ENCODE results near the gene KCNK5. TPM values are rescaled to one million over a fixed set of nuclear protein-coding genes. Genes with fewer than 3 reads are reported as not detected.

KCNK5 gene
- total RNA-seq, 2 donors from 2014 or later, result 29.8 to 32.2 TPM

GRCh38 chr6:39181826-39182225, 47.4 kb downstream of the KCNK5 start:
- peaks cover 9% of the 10 kb centered on the region for H3K9me3 ChIP-seq (ENCODE audit: control insufficient read depth, low read length)
- H3K27ac ChIP-seq (ENCODE audit: low read depth, low read length), result no peak overlapping the region
- no peaks in the 10 kb centered on the region for H3K27me3 ChIP-seq (ENCODE audit: control insufficient read depth, insufficient read depth, low read length, poor library complexity, severe bottlenecking)
- peaks cover 11% of the 10 kb centered on the region for H3K4me1 Mint-ChIP-seq
- no peaks in the 10 kb centered on the region for H3K36me3 ChIP-seq (ENCODE audit: control insufficient read depth, insufficient read depth, low read length)
- peaks cover 27% of the 10 kb centered on the region for H3K36me3 Mint-ChIP-seq (ENCODE audit: low read depth)
- no peak overlapping the region for H3K9ac ChIP-seq (ENCODE audit: extremely low read depth, low read length, poor library complexity, severe bottlenecking)
- 93 to 100% methylated on average over 1 to 4 of the region's 4 CpGs for WGBS, 2 experiments (ENCODE audit: insufficient coverage in 1 of 2, insufficient read length in 1 of 2)
- no peak overlapping the region for H3K4me3 ChIP-seq (ENCODE audit: low read length)
- peaks cover 11% of the 10 kb centered on the region for H3K9me3 Mint-ChIP-seq
- no peak overlapping the region for H3K4me3 Mint-ChIP-seq
- no peaks in the 10 kb centered on the region for H3K27me3 Mint-ChIP-seq (ENCODE audit: insufficient read depth)
- H3K27ac Mint-ChIP-seq, result no peak overlapping the region
- TF ChIP-seq, protein P1, sequence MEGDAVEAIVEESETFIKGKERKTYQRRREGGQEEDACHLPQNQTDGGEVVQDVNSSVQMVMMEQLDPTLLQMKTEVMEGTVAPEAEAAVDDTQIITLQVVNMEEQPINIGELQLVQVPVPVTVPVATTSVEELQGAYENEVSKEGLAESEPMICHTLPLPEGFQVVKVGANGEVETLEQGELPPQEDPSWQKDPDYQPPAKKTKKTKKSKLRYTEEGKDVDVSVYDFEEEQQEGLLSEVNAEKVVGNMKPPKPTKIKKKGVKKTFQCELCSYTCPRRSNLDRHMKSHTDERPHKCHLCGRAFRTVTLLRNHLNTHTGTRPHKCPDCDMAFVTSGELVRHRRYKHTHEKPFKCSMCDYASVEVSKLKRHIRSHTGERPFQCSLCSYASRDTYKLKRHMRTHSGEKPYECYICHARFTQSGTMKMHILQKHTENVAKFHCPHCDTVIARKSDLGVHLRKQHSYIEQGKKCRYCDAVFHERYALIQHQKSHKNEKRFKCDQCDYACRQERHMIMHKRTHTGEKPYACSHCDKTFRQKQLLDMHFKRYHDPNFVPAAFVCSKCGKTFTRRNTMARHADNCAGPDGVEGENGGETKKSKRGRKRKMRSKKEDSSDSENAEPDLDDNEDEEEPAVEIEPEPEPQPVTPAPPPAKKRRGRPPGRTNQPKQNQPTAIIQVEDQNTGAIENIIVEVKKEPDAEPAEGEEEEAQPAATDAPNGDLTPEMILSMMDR (conservative IDR thresholded peaks at IDR 0.05), result no peak
- no peaks in the 10 kb centered on the region for H3K4me1 ChIP-seq (ENCODE audit: control insufficient read depth, insufficient read depth, low read length)
- DNase-seq, result no peak

DNA sequence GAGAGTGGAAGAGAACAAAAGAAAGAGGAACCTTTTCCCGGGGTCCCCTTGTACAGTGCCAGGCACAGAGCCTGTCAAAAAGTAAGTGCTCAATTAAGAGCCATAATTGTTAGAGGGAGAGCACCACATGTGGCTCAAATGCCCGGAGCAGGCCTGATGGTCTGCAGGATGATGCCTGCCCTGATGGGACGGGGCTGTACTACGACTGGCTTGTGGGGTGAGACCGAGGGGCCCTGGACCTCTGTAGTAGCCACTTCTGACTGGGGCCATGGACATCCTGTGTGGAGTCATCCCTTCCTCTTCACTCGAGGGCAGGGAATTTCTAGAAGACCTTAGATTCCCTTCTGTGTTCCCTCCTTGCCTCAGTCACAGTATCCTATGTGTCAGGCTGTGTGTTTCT, 47.9 kb downstream of the KCNK5 start:
- Histone ChIP-seq H3K9me3 (ENCODE audit: control insufficient read depth, low read length) (peaks cover 11% of the 10 kb centered on the region), H3K27me3 (ENCODE audit: control insufficient read depth, insufficient read depth, low read length, poor library complexity, severe bottlenecking) (no peaks in the 10 kb centered on the region), H3K4me3 (ENCODE audit: low read length) (no peak overlapping the region), H3K4me1 (ENCODE audit: control insufficient read depth, insufficient read depth, low read length) (no peaks in the 10 kb centered on the region), H3K36me3 (ENCODE audit: control insufficient read depth, insufficient read depth, low read length) (no peaks in the 10 kb centered on the region), H3K9ac (ENCODE audit: extremely low read depth, low read length, poor library complexity, severe bottlenecking) (no peak overlapping the region), H3K27ac (ENCODE audit: low read depth, low read length) (no peak overlapping the region)
- TF ChIP-seq, protein P1 (conservative IDR thresholded peaks at IDR 0.05), result no peak
- H3K9me3 Mint-ChIP-seq, result peaks cover 12% of the 10 kb centered on the region
- H3K27me3 Mint-ChIP-seq (ENCODE audit: insufficient read depth), result no peaks in the 10 kb centered on the region
- WGBS, 2 experiments (ENCODE audit: insufficient coverage in 1 of 2, insufficient read length in 1 of 2), result 90 to 91% methylated on average over 4 to 6 of the region's 6 CpGs
- DNase-seq, result no peak
- no peak overlapping the region for H3K27ac Mint-ChIP-seq
- H3K4me1 Mint-ChIP-seq, result peaks cover 11% of the 10 kb centered on the region
- H3K4me3 Mint-ChIP-seq, result no peak overlapping the region
- peaks cover 24% of the 10 kb centered on the region for H3K36me3 Mint-ChIP-seq (ENCODE audit: low read depth)

DNA sequence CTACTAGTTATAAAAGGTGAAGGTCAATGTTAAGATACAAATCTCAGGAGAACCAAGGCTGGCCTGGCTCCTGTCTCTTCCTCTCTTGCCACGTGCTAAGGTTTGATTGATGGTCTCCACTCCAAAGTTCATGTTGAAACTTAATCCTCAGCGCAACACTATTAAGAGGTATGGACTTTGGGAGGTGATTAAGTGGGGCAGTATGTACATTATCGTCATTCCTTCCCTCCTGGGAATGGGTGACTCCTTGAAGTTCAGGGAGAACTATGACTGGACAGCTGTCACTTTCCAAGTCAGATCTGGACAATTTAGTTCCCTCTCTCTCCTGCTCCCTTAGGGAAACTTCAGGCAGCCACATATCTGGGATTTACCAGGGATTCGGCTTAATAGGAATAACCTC, 50.5 kb downstream of the KCNK5 start:
- H3K4me1 Mint-ChIP-seq, result no peaks in the 10 kb centered on the region
- H3K36me3 Mint-ChIP-seq (ENCODE audit: low read depth), result peaks cover 7% of the 10 kb centered on the region
- no peak overlapping the region for H3K4me3 Mint-ChIP-seq
- TF ChIP-seq, protein P1 (conservative IDR thresholded peaks at IDR 0.05), result no peak
- Histone ChIP-seq H3K9ac (ENCODE audit: extremely low read depth, low read length, poor library complexity, severe bottlenecking) (no peak overlapping the region), H3K27ac (ENCODE audit: low read depth, low read length) (no peak overlapping the region), H3K4me1 (ENCODE audit: control insufficient read depth, insufficient read depth, low read length) (no peaks in the 10 kb centered on the region), H3K27me3 (ENCODE audit: control insufficient read depth, insufficient read depth, low read length, poor library complexity, severe bottlenecking) (no peaks in the 10 kb centered on the region), H3K36me3 (ENCODE audit: control insufficient read depth, insufficient read depth, low read length) (no peaks in the 10 kb centered on the region), H3K9me3 (ENCODE audit: control insufficient read depth, low read length) (peaks cover 11% of the 10 kb centered on the region), H3K4me3 (ENCODE audit: low read length) (no peak overlapping the region)
- H3K27ac Mint-ChIP-seq, result no peak overlapping the region
- H3K9me3 Mint-ChIP-seq, result peaks cover 18% of the 10 kb centered on the region
- DNase-seq, result no peak
- H3K27me3 Mint-ChIP-seq (ENCODE audit: insufficient read depth), result no peaks in the 10 kb centered on the region
- WGBS, 2 experiments (ENCODE audit: insufficient coverage in 1 of 2, insufficient read length in 1 of 2), result 97% methylated on average over 4 of the region's 4 CpGs; no CpG with 5 or more reads in 1 of the 2 experiments
